ENCODE measurements around the gene LAMB2. TPM values are rescaled to one million over a fixed set of nuclear protein-coding genes. Genes with fewer than 3 reads are reported as not detected.

Gene LAMB2
- total and polyA plus RNA-seq, 4 donors: 200 to 1,923 (median 535) TPM

- ATAC-seq (ENCODE audit: low FRiP score): no peak
- Histone ChIP-seq H3K4me3 (ENCODE audit: low read length in 2 of 2) (no peak overlapping the region), H3K4me1 (ENCODE audit: control insufficient read depth in 1 of 2, insufficient read depth in 2 of 2, low read length in 2 of 2) (no peaks in the 10 kb centered on the region), H3K27me3 (ENCODE audit: control insufficient read depth in 1 of 2, insufficient read depth in 2 of 2, low read length in 1 of 2) (no peaks in the 10 kb centered on the region), H3K36me3 (ENCODE audit: control insufficient read depth in 1 of 2, insufficient read depth in 2 of 2, low read length in 1 of 2) (peaks cover 0 to 22% of the 10 kb centered on the region in 2 donors), H3K9me3 (ENCODE audit: control insufficient read depth, low read length) (no peaks in the 10 kb centered on the region), H3K27ac (ENCODE audit: low read depth in 1 of 2, low read length in 2 of 2) (no peak overlapping the region)
- WGBS, 2 donors: 76 to 78% methylated on average over 14 of the region's 14 CpGs
- intact Hi-C loops (cut with DNase I): no loop called here
- DNase-seq: no peak
Observed at GRCh38 chr3:49124991-49125670, 7.7 kb downstream of the LAMB2 start.

DNA sequence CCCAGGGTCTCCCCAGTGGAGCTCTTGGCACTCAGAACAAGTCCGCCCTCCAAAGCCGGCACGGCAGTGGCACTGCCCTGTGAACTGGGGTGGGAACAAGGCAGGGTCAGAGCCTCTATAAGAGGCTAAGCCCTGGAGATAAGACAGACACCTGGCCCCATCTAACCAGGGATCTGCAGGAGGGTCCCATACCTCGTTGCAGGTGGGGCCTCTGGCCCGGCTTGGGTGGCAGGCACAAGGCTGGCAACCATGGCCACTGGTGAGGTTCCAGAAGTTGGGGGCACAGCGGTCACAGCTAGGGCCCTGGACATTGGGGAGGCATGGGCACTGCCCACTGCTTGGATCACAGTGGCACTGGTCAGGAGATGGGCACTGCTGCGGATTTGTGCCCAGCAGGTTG lies 8.6 kb downstream of the LAMB2 start:
- DNase-seq: no peak
- ATAC-seq (ENCODE audit: low FRiP score): no peak
- Histone ChIP-seq H3K36me3 (ENCODE audit: control insufficient read depth in 1 of 2, insufficient read depth in 2 of 2, low read length in 1 of 2) (peaks cover 0 to 22% of the 10 kb centered on the region in 2 donors), H3K27ac (ENCODE audit: low read depth in 1 of 2, low read length in 2 of 2) (no peak overlapping the region), H3K27me3 (ENCODE audit: control insufficient read depth in 1 of 2, insufficient read depth in 2 of 2, low read length in 1 of 2) (no peaks in the 10 kb centered on the region), H3K4me3 (ENCODE audit: low read length in 2 of 2) (no peak overlapping the region), H3K4me1 (ENCODE audit: control insufficient read depth in 1 of 2, insufficient read depth in 2 of 2, low read length in 2 of 2) (peaks cover 0 to 2% of the 10 kb centered on the region in 2 donors), H3K9me3 (ENCODE audit: control insufficient read depth, low read length) (no peaks in the 10 kb centered on the region)
- intact Hi-C loops (cut with DNase I): no loop called here
- WGBS, 2 donors: 82 to 83% methylated on average over 7 of the region's 7 CpGs

- DNase-seq (no peak), ATAC-seq (ENCODE audit: low FRiP score) (no peak)
- Histone ChIP-seq H3K4me1 (ENCODE audit: control insufficient read depth in 1 of 2, insufficient read depth in 2 of 2, low read length in 2 of 2) (peaks cover 0 to 2% of the 10 kb centered on the region in 2 donors), H3K36me3 (ENCODE audit: control insufficient read depth in 1 of 2, insufficient read depth in 2 of 2, low read length in 1 of 2) (peaks cover 0 to 22% of the 10 kb centered on the region in 2 donors), H3K27me3 (ENCODE audit: control insufficient read depth in 1 of 2, insufficient read depth in 2 of 2, low read length in 1 of 2) (no peaks in the 10 kb centered on the region), H3K9me3 (ENCODE audit: control insufficient read depth, low read length) (no peaks in the 10 kb centered on the region), H3K27ac (ENCODE audit: low read depth in 1 of 2, low read length in 2 of 2) (no peak overlapping the region), H3K4me3 (ENCODE audit: low read length in 2 of 2) (no peak overlapping the region)
- WGBS, 2 donors: 91% methylated on average over 16 to 17 of the region's 17 CpGs
- intact Hi-C loops (cut with DNase I): no loop called here
Observed at GRCh38 chr3:49123687-49124086, 9.2 kb downstream of the LAMB2 start.

DNA sequence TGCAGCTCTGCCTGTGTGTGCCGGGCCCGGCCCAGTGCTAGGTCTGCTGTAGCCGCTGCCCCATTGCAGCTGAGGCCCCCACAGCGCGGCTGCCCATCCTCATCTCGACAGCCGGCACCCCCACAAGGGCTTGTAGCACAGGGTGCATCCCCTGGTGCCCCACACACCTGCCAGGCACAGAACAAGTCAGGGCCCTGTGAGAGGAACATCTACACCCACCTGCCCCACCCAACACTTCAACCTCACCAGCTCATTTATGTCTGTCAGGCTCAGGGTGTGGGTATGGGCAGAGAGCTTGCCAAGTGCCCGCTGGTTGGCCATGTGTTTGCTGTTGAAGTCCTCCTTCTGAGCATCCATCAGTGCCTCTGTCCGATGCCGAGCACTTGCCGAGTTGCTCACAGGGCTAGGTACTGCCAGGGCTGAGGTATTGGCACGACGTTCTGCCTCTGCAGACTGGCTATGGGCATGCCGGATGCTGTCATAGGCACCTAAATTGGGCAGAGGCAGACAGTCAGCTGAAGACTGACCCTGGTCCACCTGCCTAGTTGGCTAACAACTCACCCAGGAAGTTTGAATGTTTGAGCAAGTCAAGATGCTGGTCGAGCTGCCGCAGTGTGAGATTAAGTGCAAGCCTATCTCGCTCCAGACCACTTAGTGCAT lies 9.8 kb downstream of the LAMB2 start:
- DNase-seq (no peak), ATAC-seq (ENCODE audit: low FRiP score) (no peak)
- intact Hi-C loops (cut with DNase I): no loop called here
- 87 to 88% methylated on average over 17 of the region's 17 CpGs for WGBS, 2 donors
- peaks cover 0 to 22% of the 10 kb centered on the region in 2 donors for H3K36me3 ChIP-seq (ENCODE audit: control insufficient read depth in 1 of 2, insufficient read depth in 2 of 2, low read length in 1 of 2)
- H3K27ac ChIP-seq (ENCODE audit: low read depth in 1 of 2, low read length in 2 of 2): no peak overlapping the region
- H3K9me3 ChIP-seq (ENCODE audit: control insufficient read depth, low read length): no peaks in the 10 kb centered on the region
- H3K4me1 ChIP-seq (ENCODE audit: control insufficient read depth in 1 of 2, insufficient read depth in 2 of 2, low read length in 2 of 2): peaks cover 0 to 2% of the 10 kb centered on the region in 2 donors
- no peaks in the 10 kb centered on the region for H3K27me3 ChIP-seq (ENCODE audit: control insufficient read depth in 1 of 2, insufficient read depth in 2 of 2, low read length in 1 of 2)
- no peak overlapping the region for H3K4me3 ChIP-seq (ENCODE audit: low read length in 2 of 2)

DNA sequence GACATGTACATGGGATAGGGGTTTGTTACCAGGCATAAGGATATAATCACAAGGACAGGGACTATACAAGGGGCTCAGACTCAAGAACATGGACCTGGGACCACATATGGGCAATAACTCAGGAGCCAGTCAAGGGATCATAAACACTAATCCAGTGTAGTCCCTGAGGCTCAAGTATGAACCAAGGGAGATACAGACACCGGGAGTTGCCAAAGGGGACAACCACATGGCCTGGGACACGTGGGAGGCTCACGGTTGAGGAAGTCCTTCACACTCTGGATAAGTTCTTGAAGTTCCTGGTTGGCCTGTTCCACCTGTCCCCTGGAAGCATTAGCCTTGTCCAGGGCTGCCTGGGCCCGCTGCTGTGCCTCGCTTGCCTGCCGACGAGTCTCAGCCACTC lies 10.4 kb downstream of the LAMB2 start:
- DNase-seq (no peak), ATAC-seq (ENCODE audit: low FRiP score) (no peak)
- Histone ChIP-seq H3K27ac (ENCODE audit: low read depth in 1 of 2, low read length in 2 of 2) (no peak overlapping the region), H3K9me3 (ENCODE audit: control insufficient read depth, low read length) (no peaks in the 10 kb centered on the region), H3K4me3 (ENCODE audit: low read length in 2 of 2) (no peak overlapping the region), H3K27me3 (ENCODE audit: control insufficient read depth in 1 of 2, insufficient read depth in 2 of 2, low read length in 1 of 2) (no peaks in the 10 kb centered on the region), H3K4me1 (ENCODE audit: control insufficient read depth in 1 of 2, insufficient read depth in 2 of 2, low read length in 2 of 2) (peaks cover 0 to 2% of the 10 kb centered on the region in 2 donors), H3K36me3 (ENCODE audit: control insufficient read depth in 1 of 2, insufficient read depth in 2 of 2, low read length in 1 of 2) (peaks cover 0 to 26% of the 10 kb centered on the region in 2 donors)
- intact Hi-C loops (cut with DNase I): no loop called here
- 82 to 86% methylated on average over 7 of the region's 7 CpGs for WGBS, 2 donors

DNA sequence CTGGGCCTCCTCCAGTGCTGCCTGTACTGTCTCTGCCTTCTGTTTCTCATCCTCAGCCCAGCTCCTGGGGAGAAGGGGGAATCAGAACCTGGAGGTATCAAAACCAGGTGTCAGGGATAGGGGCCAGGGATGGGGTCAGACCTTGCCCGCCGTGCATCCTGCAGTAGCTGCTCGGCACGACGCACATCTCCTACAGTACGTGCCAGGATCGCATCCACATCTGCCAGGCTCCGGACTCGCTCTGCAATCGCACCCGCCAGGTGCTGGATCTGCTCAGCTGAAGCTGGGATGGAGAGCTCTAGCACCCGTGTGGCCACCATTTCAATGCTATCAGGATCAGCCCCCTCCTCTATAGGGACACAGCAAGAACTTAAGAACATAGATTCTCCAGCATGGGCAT lies 10.8 kb downstream of the LAMB2 start:
- Histone ChIP-seq H3K27ac (ENCODE audit: low read depth in 1 of 2, low read length in 2 of 2) (no peak overlapping the region), H3K27me3 (ENCODE audit: control insufficient read depth in 1 of 2, insufficient read depth in 2 of 2, low read length in 1 of 2) (no peaks in the 10 kb centered on the region), H3K4me1 (ENCODE audit: control insufficient read depth in 1 of 2, insufficient read depth in 2 of 2, low read length in 2 of 2) (peaks cover 0 to 2% of the 10 kb centered on the region in 2 donors), H3K4me3 (ENCODE audit: low read length in 2 of 2) (no peak overlapping the region), H3K36me3 (ENCODE audit: control insufficient read depth in 1 of 2, insufficient read depth in 2 of 2, low read length in 1 of 2) (peaks cover 0 to 29% of the 10 kb centered on the region in 2 donors), H3K9me3 (ENCODE audit: control insufficient read depth, low read length) (no peaks in the 10 kb centered on the region)
- intact Hi-C loops (cut with DNase I): no loop called here
- ATAC-seq (ENCODE audit: low FRiP score) (no peak), DNase-seq (no peak)
- 86 to 90% methylated on average over 12 of the region's 12 CpGs for WGBS, 2 donors

- no peaks in the 10 kb centered on the region for H3K9me3 ChIP-seq (ENCODE audit: control insufficient read depth, low read length)
- H3K4me1 ChIP-seq (ENCODE audit: control insufficient read depth in 1 of 2, insufficient read depth in 2 of 2, low read length in 2 of 2): peaks cover 0 to 2% of the 10 kb centered on the region in 2 donors
- no peak overlapping the region for H3K4me3 ChIP-seq (ENCODE audit: low read length in 2 of 2)
- H3K27me3 ChIP-seq (ENCODE audit: control insufficient read depth in 1 of 2, insufficient read depth in 2 of 2, low read length in 1 of 2): no peaks in the 10 kb centered on the region
- WGBS, 2 donors: 73 to 74% methylated on average over 16 to 17 of the region's 17 CpGs
- no peak for ATAC-seq (ENCODE audit: low FRiP score)
- H3K27ac ChIP-seq (ENCODE audit: low read depth in 1 of 2, low read length in 2 of 2): peak overlapping the region in 1 of 2 donors; percentile 58
- peaks cover 0 to 29% of the 10 kb centered on the region in 2 donors for H3K36me3 ChIP-seq (ENCODE audit: control insufficient read depth in 1 of 2, insufficient read depth in 2 of 2, low read length in 1 of 2)
- intact Hi-C loops (cut with DNase I): no loop called here
- DNase-seq: no peak
Observed at GRCh38 chr3:49121132-49121736, 11.6 kb downstream of the LAMB2 start.

- ATAC-seq (ENCODE audit: low FRiP score) (peak; percentile 93), DNase-seq (peak; percentile 97 to 99)
- no peaks in the 10 kb centered on the region for H3K27me3 ChIP-seq (ENCODE audit: control insufficient read depth in 1 of 2, insufficient read depth in 2 of 2, low read length in 1 of 2)
- 1% methylated on average over 64 to 70 of the region's 70 CpGs for WGBS, 2 donors
- H3K9me3 ChIP-seq (ENCODE audit: control insufficient read depth, low read length): no peaks in the 10 kb centered on the region
- peak within 1 kb of the TSS; percentile 56 to 80 for H3K4me3 ChIP-seq (ENCODE audit: low read length in 2 of 2)
- intact Hi-C loops (cut with DNase I): no loop called here
- H3K4me1 ChIP-seq (ENCODE audit: control insufficient read depth in 1 of 2, insufficient read depth in 2 of 2, low read length in 2 of 2): peaks cover 0 to 2% of the 10 kb centered on the region in 2 donors
- H3K27ac ChIP-seq (ENCODE audit: low read depth in 1 of 2, low read length in 2 of 2): peak within 1 kb of the TSS; percentile 47 to 82
- peaks cover 0 to 28% of the 10 kb centered on the region in 2 donors for H3K36me3 ChIP-seq (ENCODE audit: control insufficient read depth in 1 of 2, insufficient read depth in 2 of 2, low read length in 1 of 2)
Observed at GRCh38 chr3:49120438-49121131, 12.3 kb downstream of the LAMB2 start, which contains the start of gene USP19. TSS of gene USP19 (minus strand) at chr3:49120823. CDS start at chr3:49119145, 1,678 bp downstream.

All from aorta (tissue), 5 donors.